Caco-2 (cell line): ENCODE results near the gene SORBS2. TPM values are rescaled to one million over a fixed set of nuclear protein-coding genes. Genes with fewer than 3 reads are reported as not detected.

Experiments
- BruUV-seq: library from RNA; stranded (reverse); fragments of 400-500 nt; replicated peaks from 2 replicates; lab custom pipeline; 2021; lab: Mats Ljungman, UMichigan
- CTCF ChIA-PET: fragments of 300-600 bp; sonication (Branson Sonifier 250); formaldehyde crosslinking; loops from one replicate; lab custom pipeline; 2022; ENCODE audit warnings: antibody characterized with exemption; lab: Charles Lee
- POLR2A ChIA-PET: fragments of 300-600 bp; sonication (Branson Sonifier 250); formaldehyde crosslinking; loops from one replicate; lab custom pipeline; 2022; ENCODE audit warnings: antibody characterized with exemption; lab: Charles Lee
- DNase-seq, 2 experiments: peaks; one replicate each; pipeline versions ENCODE4 v3.0.0 to v3.0.0-alpha.2; 2020 to 2022
- H3K27me3 ChIP-seq: replicated peaks from 2 replicates; pipeline ENCODE4 v1.6.0; 2011; ENCODE audit warnings: low read length; ENCODE audit not compliant: control insufficient read depth, insufficient read depth
- H3K36me3 ChIP-seq: 2 replicates; pipeline ENCODE4 v1.5.1; 2011; ENCODE audit warnings: low read length; ENCODE audit not compliant: control insufficient read depth, insufficient read depth
- H3K4me1 ChIP-seq: fragments of 250-450 bp; sonication (Bioruptor Pico); 2 replicates; pipeline ENCODE4 v1.5.1; 2020; ENCODE audit warnings: mild to moderate bottlenecking
- H3K4me3 ChIP-seq: 2 replicates; pipeline ENCODE4 v1.5.1; 2011; ENCODE audit warnings: low read depth, mild to moderate bottlenecking, control low read depth, low read length
- H3K9me3 ChIP-seq: fragments of 250-450 bp; sonication (Bioruptor Pico); 2 replicates; pipeline ENCODE4 v1.5.1; 2020; ENCODE audit warnings: mild to moderate bottlenecking, moderate library complexity
- H3K27ac Mint-ChIP-seq: one replicate; pipeline ENCODE4 v1.8.0; 2022; ENCODE audit warnings: mixed read lengths; ENCODE audit not compliant: unreplicated experiment
- H3K27me3 Mint-ChIP-seq: one replicate; pipeline ENCODE4 v1.8.0; 2022; ENCODE audit warnings: mixed read lengths; ENCODE audit not compliant: insufficient read depth, unreplicated experiment
- H3K36me3 Mint-ChIP-seq: one replicate; pipeline ENCODE4 v1.8.0; 2022; ENCODE audit warnings: mild to moderate bottlenecking, mixed read lengths; ENCODE audit not compliant: insufficient read depth, unreplicated experiment
- H3K4me1 Mint-ChIP-seq: one replicate; pipeline ENCODE4 v1.8.0; 2022; ENCODE audit warnings: low read depth, mixed read lengths; ENCODE audit not compliant: unreplicated experiment
- H3K4me3 Mint-ChIP-seq: one replicate; pipeline ENCODE4 v1.8.0; 2022; ENCODE audit warnings: mild to moderate bottlenecking, moderate library complexity, mixed read lengths; ENCODE audit not compliant: unreplicated experiment
- H3K9me3 Mint-ChIP-seq: one replicate; pipeline ENCODE4 v1.8.0; 2022; ENCODE audit warnings: mixed read lengths; ENCODE audit not compliant: unreplicated experiment
- CTCF ChIP-seq, 2 experiments: fragments of 200-600 bp in 1 of 2; IDR thresholded peaks; 1 replicate in 1 of 2; 2 replicates in 1 of 2; pipeline versions ENCODE4 v1.5.1 to v1.8.0; 2011 to 2022; ENCODE audit warnings: antibody characterized with exemption in 1 of 2, control low read depth in 1 of 2, inconsistent platforms in 1 of 2, low read depth in 1 of 2, low read length in 1 of 2, mild to moderate bottlenecking in 1 of 2, moderate library complexity in 1 of 2; ENCODE audit not compliant: insufficient read depth in 1 of 2, severe bottlenecking in 1 of 2, unreplicated experiment in 1 of 2
- intact Hi-C: fragments of 100-400 bp; cut with micrococcal nuclease; formaldehyde crosslinking; loops from one replicate; pipeline ENCODE4 v1.10.0; 2022; ENCODE audit not compliant: unreplicated experiment
- total RNA-seq: library from RNA; stranded (reverse); gene quantifications from 2 replicates; pipeline ENCODE4 v1.2.3, GENCODE V29; 2022

The SORBS2 gene
- total RNA-seq, 1 experiment from 2014 or later = 47.7 TPM

DNA sequence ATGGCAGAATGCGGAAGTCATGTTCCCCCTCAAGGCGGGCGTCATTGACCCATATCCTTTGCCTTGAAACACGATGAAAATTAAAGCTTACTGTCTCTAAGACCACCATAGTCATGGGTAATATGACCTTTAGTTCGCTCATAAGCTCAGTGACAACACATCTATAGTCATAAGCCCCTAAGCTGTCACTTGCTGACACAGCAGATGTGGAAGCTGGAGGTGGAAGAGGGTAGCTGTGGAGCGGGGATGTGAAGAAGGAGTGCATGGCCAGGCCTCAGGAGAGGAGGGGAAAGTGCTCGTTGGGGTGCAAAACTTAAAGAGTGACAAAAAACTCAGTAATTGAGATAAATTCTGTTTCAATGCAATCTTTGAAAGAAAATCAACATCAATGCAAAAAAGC lies 142.7 kb downstream of the SORBS2 start:
- Mint-ChIP-seq H3K36me3 (no peaks in the 10 kb centered on the region), H3K4me3 (no peak overlapping the region), H3K4me1 (no peaks in the 10 kb centered on the region), H3K9me3 (no peaks in the 10 kb centered on the region), H3K27me3 (no peaks in the 10 kb centered on the region), H3K27ac (no peak overlapping the region)
- ChIA-PET CTCF (interaction anchor here (1.1 kb wide), 1 partner anchor 369 kb away, joined by 4 read pairs; no protein-coding TSS in a partner anchor), POLR2A (no interaction called here)
- H3K36me3 ChIP-seq = no peaks in the 10 kb centered on the region
- intact Hi-C loops = no loop called here
- no peaks in the 10 kb centered on the region for H3K27me3 ChIP-seq
- no peak overlapping the region for H3K4me3 ChIP-seq
- H3K9me3 ChIP-seq = no peaks in the 10 kb centered on the region
- no peak for TF ChIP-seq CTCF (IDR thresholded peaks at IDR 0.05; ENCODE audit: insufficient read depth in 1 of 2, low read depth in 1 of 2, low read length in 1 of 2, severe bottlenecking in 1 of 2, unreplicated experiment in 1 of 2)
- no peak for DNase-seq
- no TSS peak for BruUV-seq
- H3K4me1 ChIP-seq = no peaks in the 10 kb centered on the region

GRCh38 chr4:185666156-185666555 lies 145.8 kb downstream of the SORBS2 start:
- Mint-ChIP-seq H3K36me3 (no peaks in the 10 kb centered on the region), H3K4me3 (no peak overlapping the region), H3K9me3 (no peaks in the 10 kb centered on the region), H3K27ac (no peak overlapping the region), H3K4me1 (no peaks in the 10 kb centered on the region), H3K27me3 (no peaks in the 10 kb centered on the region)
- intact Hi-C loops = no loop called here
- Histone ChIP-seq H3K27me3 (no peaks in the 10 kb centered on the region), H3K4me3 (no peak overlapping the region), H3K36me3 (no peaks in the 10 kb centered on the region; the same call in 1 of the 2 replicates), H3K9me3 (no peaks in the 10 kb centered on the region), H3K4me1 (no peaks in the 10 kb centered on the region)
- DNase-seq = no peak
- no TSS peak for BruUV-seq
- TF ChIP-seq CTCF (IDR thresholded peaks at IDR 0.05; ENCODE audit: insufficient read depth in 1 of 2, low read depth in 1 of 2, low read length in 1 of 2, severe bottlenecking in 1 of 2, unreplicated experiment in 1 of 2) = no peak
- ChIA-PET POLR2A (no interaction called here), CTCF (no interaction called here)

DNA sequence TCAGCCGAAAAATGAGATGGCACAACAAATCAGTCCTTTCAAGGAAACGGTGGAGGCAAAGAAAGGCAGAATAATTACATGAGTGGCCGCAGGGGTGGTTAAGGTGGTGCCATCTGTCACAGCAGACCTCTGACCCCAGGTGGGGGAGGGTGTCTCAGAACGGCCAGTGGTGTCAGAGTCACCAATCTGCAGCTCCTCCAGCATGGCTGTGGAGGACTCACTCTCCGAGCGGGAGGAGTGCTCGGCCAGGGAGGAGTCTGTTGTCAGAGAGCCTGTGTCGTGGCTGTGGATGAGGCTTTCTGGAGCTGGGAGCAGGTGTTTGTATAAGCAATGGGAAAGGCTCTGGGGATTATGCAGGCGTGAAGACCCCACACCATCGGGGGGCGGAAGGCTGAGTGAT lies 146.3 kb downstream of the SORBS2 start:
- Mint-ChIP-seq H3K36me3 (no peaks in the 10 kb centered on the region), H3K27me3 (no peaks in the 10 kb centered on the region), H3K27ac (no peak overlapping the region), H3K4me3 (no peak overlapping the region), H3K9me3 (no peaks in the 10 kb centered on the region), H3K4me1 (no peaks in the 10 kb centered on the region)
- ChIA-PET POLR2A (no interaction called here), CTCF (no interaction called here)
- Histone ChIP-seq H3K27me3 (no peaks in the 10 kb centered on the region), H3K4me1 (no peaks in the 10 kb centered on the region), H3K9me3 (no peaks in the 10 kb centered on the region), H3K4me3 (no peak overlapping the region), H3K36me3 (no peaks in the 10 kb centered on the region; the same call in 1 of the 2 replicates)
- DNase-seq = no peak
- TF ChIP-seq CTCF (IDR thresholded peaks at IDR 0.05; ENCODE audit: insufficient read depth in 1 of 2, low read depth in 1 of 2, low read length in 1 of 2, severe bottlenecking in 1 of 2, unreplicated experiment in 1 of 2) = no peak
- no TSS peak for BruUV-seq
- intact Hi-C loops = no loop called here
